A549 treated with CORT108297 at 1 μM for 4 hours (cell line): ENCODE results near the gene PAQR5. TPM values are rescaled to one million over a fixed set of nuclear protein-coding genes. Genes with fewer than 3 reads are reported as not detected.

Experiments
- total RNA-seq: library from RNA; stranded (reverse); fragments of 200-300 nt; extraction: Qiagen RNA extraction; gene quantifications from 5 replicates; pipeline ENCODE4 v1.2.3, GENCODE V29; 2022

The PAQR5 gene
- total RNA-seq, result 88.0 to 119 TPM (median 115 TPM) in 5 replicates

GRCh38 chr15:69298697-69299441 is at the start of gene PAQR5:
Gene PAQR5, plus strand, starts transcription at chr15:69298912. Its CDS starts 61,169 bp downstream, at chr15:69360081.

GRCh38 chr15:69413822-69414700 is 115.3 kb downstream of the PAQR5 start, which contains the start of gene KIF23:
Gene KIF23, plus strand, starts transcription at chr15:69414349. Its CDS starts 117 bp downstream, at chr15:69414466.

GRCh38 chr15:69452692-69453521 is 154.2 kb downstream of the PAQR5 start, which contains the start of gene RPLP1:
Gene RPLP1, plus strand, starts transcription at chr15:69452818. Its CDS starts 131 bp downstream, at chr15:69452949.

Other genes starting within 250 kb of the PAQR5 start
- 18.6 to 22.4 TPM (median 20.6 TPM) in 5 replicates for gene GLCE, start 138.3 kb upstream of the PAQR5 start, total RNA-seq
- 69.2 to 104 TPM (median 80.4 TPM) in 5 replicates for gene KIF23, start 115.4 kb downstream of the PAQR5 start, total RNA-seq
- 3,458 to 4,562 TPM (median 3,814 TPM) in 5 replicates for gene RPLP1, start 153.9 kb downstream of the PAQR5 start, total RNA-seq